NCI-H460 (cell line): Measurements from ENCODE around the gene MTHFD1. TPM values are rescaled to one million over a fixed set of nuclear protein-coding genes. Genes with fewer than 3 reads are reported as not detected.

Experiments used
- DNase-seq: peaks from one replicate; pipeline ENCODE4 v3.0.0-alpha.2; 2016; ENCODE audit warnings: low read depth; ENCODE audit errors: extremely low read depth
- total RNA-seq: library from RNA; depleted of rRNA; stranded (reverse); fragments of >200 nt; shearing (Covaris generic); gene quantifications from 2 replicates; pipeline ENCODE4 v1.2.3, GENCODE V29; 2014

MTHFD1 gene
- total RNA-seq, 1 experiment from 2014 or later: 63.5 TPM

DNA sequence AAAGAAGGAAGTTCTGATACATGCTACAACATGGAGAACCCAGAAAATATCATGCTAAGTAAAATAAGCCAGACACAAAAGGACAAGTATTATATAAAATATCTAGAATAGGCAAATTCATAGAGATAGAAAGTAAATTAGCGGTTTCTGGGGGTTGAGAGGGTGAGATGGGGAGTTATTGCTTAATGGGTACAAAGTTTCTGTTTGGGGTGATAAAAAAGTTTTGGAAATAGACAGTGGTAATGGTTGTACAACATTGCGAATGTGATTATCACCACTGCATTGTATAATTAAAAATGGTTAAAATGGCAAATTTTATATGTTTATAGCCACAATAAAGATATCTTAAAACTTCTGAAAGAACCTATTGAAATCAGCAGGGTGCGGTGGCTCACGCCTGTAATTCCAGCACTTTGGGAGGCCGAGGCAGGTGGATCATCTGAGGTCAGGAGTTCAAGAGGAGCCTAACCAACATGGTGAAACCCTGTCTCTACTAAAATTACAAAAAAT, 100.5 kb downstream of the MTHFD1 start:
- DNase-seq: no peak

DNA sequence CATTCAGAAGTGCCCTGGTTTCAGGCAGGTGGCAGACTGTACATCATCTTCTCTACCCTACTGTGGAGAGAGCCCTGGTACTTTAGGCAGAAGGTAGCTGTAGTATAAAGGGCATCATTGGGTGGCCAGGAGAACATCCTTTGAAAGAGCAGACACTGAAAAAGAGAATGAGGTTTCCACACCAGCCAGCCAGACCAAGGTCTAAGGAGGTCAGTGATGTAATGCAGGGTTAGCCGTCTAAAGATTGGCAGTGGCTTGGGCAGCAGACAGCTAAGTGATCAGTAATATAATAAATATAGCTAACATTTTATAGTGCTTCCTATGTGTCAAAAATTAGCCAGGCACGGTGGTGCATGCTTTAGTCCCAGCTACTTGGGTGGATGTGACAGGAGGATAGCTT, 103.5 kb downstream of the MTHFD1 start:
- no peak for DNase-seq

DNA sequence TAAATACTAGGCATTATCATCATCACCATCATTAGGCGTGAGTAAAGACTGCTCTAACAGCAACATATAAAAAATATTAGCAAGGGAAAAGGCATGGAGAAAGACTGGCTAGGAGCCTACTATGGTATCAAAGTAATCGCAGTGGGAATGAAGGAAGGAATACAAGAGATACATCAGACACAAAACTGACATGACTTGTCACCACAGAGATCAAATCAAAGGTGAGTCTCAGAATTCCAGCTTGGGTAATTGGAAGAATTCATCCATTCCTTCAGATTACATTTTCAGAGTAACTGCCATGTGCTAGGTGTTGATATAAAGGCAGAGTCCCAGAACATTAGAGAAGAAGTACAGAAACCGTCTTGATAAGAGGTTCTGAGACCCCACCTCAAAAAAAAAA, 105.3 kb downstream of the MTHFD1 start:
- no peak for DNase-seq

DNA sequence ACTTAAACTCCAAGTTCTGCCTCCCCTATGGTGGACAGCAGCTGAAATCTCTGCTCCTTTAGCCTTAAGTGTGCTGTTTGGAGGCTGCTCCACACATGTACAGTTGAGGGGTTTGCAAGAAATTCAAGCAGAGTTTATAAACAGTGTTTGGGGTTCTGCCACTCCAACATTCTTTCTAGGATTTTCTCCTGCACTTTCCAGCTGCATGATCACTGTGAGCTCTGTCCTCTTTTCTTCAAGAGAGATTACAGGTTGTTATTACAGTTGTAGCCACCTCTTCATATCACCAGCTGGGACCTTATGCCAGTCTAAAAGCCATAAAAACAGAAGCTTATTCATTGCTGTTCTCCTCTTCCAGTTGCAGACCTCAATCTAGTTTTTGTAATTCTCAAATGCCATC, 107.1 kb downstream of the MTHFD1 start:
- no peak for DNase-seq

DNA sequence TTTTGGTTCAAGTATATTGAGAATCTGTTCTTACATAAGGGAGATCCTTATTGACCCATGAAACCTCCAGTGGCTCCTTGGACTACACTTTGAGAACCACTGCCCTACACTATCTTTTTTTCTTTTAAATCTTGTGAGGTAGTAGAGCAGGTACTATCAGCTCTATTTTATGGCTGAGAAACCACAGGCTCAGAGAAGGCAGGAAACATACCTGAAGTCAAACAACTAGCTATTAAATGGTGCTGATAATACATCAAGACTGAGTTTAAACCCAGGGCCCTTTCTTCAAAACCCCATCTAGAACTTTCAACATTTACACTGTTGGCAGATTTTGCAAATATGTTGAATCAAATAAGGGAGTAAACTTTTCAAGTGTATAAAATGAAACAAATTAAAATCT, 108.6 kb downstream of the MTHFD1 start:
- DNase-seq: no peak

DNA sequence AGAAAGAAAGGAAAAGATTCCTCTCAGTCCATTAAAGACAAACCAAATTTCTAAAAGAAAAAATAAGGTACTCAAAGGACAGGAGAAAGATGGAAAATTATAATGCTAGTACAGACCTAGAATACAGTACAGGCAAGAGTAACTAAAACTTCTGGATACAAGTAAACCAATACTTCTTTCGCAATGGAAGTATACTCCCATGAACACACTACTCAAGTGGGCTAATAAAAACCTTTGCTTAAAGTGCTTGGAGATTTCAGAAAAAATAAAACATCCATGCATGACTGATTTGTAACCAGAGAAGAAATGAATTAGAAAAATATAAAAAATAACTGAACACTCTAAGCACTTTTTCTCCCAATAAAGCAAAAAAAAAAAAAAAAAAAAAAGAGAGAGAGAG, 111.9 kb downstream of the MTHFD1 start:
- no peak for DNase-seq

DNA sequence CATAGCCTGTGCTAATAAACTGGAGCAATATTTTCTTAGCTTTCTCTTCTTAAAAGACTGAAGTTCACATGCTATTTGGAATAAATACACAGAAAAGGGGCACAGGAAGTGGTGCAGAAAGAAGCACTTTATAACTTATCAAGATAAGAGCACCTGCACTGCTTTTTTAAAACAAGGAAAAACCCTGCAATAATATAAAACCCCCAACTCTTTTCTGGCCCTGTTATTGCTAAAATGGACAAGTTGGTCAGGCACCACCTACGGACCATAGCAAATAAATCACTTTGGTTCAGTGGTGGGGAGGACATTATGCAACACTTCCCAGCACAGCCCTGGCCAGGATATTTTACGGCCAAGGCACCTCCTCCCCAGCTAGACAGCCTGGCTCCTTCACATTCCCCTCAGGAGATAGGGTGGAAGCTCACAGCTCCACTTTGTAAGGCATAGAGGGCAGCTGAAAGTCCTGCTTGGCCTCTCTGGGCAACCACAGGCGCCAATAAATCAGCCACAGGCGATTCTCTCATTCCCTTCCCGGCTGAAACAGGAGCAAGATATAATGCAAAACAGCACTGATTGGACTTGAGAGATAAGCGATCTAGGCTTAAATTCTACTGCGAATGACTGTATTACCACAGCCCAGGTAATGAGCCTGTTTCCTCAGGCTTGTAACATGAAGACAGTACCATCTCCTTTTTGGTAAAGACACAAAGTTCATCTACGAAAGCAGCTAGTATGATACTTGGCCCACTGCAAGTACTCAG, 113.4 kb downstream of the MTHFD1 start:
- DNase-seq: no peak

DNA sequence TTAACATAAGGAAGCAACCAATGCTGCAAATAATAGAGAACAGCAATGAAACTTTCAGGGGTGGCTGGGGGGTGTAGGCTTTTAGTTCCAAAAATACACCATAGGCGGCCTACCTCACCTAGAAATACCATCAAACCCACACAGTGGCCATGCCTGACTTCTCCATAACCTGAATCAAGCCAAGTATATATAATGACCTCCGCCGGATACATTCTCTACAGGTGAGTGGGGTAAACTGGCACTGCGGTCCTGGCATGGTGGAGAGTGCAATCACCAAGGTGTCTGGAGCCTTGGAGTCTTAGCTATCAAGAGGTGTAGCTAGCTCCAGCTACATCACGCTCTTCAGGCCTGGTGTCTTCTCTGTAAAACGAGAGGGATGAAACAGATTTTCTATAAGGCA, 114.3 kb downstream of the MTHFD1 start:
- no peak for DNase-seq

DNA sequence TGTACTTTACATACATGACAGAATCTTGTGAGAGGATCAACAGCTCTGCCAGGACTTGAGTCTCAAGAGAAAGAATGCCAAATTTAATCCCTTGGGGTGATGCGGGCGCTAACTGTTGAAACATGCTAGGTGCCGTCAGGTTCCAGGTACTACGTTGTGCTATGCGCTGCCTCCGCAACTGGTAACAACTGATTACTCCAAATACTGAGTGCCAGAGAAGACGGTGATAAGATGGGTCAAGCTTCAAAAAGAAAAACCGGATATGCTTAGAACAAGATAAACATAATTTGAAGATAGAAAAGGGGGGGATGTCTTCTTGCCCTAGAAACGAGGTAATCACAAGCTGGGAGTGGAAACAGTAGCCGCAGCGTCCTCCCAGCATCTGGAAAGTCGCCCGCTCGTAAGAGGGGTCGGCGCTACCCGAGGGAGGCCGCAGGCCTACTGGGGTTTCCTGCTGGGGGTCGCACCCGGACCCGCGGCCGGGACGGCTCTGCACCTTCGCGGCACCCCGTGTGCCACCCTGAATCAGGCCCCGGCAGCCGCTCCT, 114.8 kb downstream of the MTHFD1 start:
- no peak for DNase-seq

DNA sequence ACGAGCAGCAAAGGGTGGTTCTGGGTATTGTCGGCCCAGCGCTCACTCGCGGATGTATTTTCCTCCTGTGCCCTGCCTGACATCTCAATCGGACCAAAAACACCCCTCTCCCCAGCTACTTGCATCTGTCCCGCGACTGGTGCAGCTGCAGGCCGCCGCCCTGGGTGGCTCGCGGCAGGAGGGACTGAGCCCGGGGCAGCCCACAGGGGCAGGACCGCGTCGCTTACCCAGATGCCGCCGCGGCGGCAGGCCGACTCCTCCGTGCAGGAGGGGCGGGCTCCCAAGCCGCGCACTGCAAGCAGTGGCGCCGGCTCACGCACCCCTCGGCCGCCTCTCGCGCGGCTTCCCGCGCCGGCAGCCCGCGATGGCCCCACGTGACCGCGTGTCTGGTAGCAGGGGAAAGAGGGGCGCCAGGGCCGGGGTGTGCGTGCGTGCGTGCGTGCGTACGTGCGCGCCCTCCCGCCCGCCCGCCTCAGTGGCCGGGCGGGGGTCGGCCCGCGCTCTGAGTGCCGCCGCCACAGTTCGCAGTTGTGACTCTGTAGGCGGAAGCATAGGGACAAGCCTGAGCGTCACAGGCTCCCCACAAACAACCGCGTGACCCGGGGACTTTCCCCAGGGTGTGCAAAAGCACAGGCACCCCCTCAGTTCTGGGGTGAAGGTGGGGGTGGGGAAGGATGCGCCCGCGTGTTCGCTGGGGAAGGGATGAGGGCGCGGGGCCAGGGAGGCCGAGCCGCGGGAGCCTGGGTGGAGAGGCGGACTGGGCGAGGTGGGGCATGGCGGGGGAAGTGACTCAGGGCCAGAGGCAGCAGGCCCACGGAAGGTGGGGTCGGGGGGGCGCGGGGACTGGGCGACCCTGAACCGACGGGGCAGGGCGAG, 115.5 kb downstream of the MTHFD1 start, which contains the start of gene ZBTB25:
ZBTB25 (minus strand) TSS at position 405 of the 876 bp plus-strand sequence. CDS start 13,305 bp downstream, outside the sequence.
- peak; percentile 84 for DNase-seq

DNA sequence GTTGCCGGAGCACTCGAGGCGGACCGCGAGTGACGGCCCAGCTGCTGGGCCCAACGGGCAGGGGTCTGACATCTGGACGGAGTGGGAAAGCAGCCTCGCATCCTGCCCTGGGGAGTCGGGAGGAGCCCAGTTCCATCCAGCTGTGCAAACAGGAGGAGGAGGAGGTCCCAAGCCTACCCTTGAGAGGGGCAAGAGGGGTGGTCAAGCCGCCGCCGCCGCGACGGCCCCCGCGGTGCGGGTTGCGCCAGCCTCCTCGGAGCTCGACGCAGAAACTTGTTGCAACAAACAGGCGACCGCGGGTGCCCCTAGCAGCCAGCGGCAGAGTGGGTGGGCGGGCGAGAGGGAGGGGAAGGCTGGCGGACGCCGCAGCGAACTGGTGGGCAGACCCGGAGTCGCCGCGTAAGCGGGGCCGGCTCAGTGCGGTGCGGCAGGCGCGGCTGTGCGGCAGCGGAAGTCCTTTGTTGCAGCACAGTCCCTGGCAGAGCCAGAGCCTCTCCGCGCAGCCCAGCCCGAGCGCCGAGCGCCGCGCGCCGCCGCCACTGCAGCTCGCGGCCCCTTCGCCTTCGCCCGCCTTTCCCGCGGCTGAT, 116.2 kb downstream of the MTHFD1 start, which contains the start of gene ZBTB1:
ZBTB1 (plus strand) TSS at position 461 of the 587 bp plus-strand sequence. CDS start 16,735 bp downstream, outside the sequence.
- peak; percentile 68 for DNase-seq

DNA sequence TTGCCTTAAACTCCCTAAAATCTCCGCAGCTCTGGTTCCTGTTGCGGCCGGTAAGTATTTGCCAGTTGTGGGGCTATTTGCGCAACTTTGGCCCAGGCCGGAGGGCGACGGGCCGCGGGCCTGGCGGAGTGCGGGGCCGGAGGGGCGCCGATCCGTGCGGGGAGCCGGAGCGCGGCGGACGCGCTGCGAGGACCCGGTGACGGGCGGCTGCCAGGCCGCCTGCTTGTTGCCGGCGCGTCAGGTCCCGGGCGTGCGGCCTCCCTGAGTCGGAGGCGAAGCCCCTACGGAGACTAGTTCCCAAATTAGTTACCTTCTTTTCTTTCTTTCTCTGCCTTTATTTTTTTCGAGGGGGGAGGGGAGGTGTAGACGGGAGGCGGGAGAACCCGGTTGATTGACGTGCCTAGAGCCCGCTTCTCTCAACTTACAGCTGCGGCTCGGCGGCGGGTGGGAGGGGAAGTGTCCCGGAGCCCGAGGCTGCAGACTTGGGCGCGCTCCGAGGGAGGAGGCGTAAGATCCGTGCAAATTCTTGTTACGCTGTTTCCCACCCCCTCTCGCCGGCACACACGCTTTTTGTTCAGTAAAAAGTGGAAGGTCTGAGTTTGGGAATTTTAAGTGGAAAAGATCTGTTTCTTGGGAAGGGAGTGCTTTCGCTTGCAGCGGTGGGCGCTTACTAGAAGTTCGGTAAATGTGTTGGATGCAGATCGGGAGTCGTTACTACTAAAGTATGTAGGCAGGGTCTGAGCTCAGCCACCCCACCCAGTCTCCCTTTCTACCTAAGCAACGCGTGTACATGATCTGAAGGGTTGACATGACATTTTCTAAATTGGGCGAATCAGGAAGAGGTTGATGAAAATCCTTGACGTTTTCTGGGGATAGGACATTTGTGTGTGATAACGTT, 117.0 kb downstream of the MTHFD1 start:
- DNase-seq: peak; percentile 86

DNA sequence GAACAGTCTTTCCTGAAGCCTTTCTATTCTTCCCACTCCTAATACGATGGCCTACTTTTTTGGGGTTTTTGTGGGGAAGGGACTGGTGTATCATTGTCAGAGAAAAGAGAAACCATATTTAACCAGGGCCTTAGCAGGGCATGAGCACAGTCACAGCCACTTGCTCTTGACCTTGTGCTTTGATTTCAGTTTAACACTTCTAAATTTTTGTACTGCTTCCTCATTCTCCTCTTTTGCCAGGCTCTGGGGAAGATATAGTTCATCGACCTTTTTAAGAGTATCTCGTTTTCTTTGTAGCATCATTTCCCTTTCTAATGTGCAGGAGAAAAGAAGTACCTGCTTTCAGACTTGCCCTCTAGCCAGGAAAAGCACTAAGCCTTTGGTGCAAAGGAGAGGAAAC, 118.6 kb downstream of the MTHFD1 start:
- no peak for DNase-seq

DNA sequence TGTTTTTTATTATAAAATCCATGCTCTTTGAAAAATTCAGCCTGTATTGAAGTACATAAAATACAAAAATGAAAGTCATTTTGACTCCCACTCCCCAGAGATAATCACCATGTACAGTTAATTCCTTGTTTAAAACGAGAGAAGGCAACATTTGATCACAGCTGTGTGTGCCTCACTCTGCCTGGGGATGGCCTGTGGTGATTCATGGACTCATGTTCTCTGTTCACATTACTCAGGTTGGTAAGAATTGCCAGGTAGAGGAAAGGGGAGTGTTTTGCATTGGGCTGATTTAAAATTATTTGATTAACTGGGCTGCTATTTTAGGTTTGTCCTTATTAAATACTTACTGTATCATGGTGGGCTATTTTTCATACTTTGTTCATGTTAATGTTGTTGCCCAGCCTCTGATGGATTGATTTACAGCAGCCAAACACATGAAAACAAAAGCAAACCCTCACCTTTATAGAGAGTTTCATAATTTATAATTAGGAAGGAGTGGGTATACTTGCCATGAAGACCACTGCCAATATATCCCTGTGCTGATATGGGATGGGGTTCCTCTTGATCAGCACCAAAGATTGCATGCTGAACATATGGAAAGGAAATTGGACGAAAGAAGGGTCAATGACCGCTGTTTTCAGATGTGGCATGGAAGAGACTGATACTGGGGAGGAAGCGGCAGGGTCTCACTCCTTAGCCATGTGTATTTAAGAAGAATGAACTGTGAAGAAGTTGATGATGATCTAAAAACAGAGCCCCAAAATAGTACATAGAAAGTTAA, 119.4 kb downstream of the MTHFD1 start:
- DNase-seq: no peak

DNA sequence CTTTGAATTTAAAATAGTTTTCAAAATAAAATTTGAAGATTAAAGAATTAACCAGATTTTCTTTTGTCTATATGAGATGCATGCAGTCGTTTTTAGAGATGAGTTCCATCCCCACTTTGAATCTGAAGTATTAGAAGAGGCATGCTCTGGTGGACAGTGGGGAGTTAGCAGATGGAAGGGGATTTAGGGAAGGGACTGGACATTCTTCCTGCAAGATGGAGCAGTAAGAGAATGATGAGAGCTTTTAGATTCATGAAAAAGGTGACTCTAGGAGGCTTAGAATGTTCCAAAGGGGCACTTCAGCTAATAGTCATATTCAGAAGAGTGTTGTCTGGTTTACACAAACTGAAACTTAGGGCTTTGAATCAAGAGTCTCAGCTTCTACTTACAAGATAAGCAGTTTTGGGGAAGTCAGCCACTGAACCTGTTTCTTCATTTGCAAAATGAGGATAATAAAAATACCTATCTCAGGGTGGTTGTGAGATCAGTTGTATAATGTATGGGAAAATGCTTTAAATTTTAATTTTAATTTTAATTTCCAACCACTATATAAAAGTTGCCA, 120.1 kb downstream of the MTHFD1 start:
- no peak for DNase-seq

DNA sequence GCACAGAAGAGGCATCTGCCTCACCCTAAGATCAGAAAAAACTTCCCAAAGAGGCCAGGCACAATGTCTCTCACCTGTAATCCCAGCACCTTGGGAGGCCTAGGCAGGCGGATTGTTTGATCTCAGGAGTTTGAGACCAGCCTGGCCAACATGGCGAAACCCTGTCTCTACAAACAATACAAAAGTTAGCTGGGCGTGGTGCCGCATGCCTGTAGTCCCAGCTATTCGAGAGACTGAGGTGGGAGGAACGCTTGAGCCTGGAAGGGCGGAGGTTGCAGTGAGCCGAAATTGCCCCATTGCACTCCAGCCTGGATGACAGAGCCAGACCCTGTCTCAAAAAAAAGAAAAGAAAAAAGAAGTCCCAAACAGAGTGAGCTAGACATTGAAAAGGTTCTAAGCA, 120.9 kb downstream of the MTHFD1 start:
- DNase-seq: no peak
